Erythroblast (primary cell): ENCODE data around the gene TBX18.

Experiments
- GATA1 ChIP-seq: IDR thresholded peaks from 2 replicates; pipeline ENCODE4 v1.6.1; 2011; ENCODE audit warnings: low read depth, mild to moderate bottlenecking, control low read depth, low read length, moderate library complexity
- POLR2A ChIP-seq: IDR thresholded peaks from 2 replicates; pipeline ENCODE4 v1.6.1; 2011; ENCODE audit warnings: mild to moderate bottlenecking, low read length

DNA sequence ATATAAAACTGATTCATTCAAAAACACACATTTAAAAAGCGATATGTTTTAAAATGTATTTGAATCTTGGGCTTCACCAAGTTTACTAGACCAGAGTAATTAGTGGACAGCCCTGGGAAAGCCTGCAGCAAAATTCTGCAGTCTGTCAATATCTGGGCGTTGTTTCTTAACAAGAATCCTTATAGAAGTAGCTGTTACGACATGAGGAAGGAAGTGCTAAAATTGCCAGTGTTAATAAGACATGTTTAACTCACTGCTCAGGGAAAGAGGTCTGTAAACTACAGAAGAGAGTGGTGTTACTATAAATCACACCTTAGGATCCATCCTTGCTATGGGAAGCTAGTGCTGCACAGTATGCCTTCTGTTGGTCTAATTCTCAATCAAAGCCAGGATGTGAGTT lies 120.6 kb downstream of the TBX18 start:
- TF ChIP-seq POLR2A = no peak
- no peak for TF ChIP-seq GATA1
